K562 (cell line): ENCODE results near the gene TBC1D10A. TPM values are rescaled to one million over a fixed set of nuclear protein-coding genes. Genes with fewer than 3 reads are reported as not detected.

Experiments
- ATAC-seq: fragments of 200-7000 bp; cut with Tn5 transposase; 3 replicates; pipeline ENCODE4 v1.9.1; 2020; ENCODE audit warnings: moderate library complexity
- BruUV-seq: library from RNA; stranded (reverse); fragments of 400-500 nt; replicated peaks from 2 replicates; lab custom pipeline; 2021; lab: Mats Ljungman, UMichigan
- CTCF ChIA-PET: fragments of 300-600 bp; formaldehyde crosslinking; extraction: SDS; loops from one replicate; lab custom pipeline; 2021; ENCODE audit warnings: low intra/inter-chr PET ratio; lab: Yijun Ruan, JAX
- POLR2A ChIA-PET: fragments of 300-600, 350-650 bp; sonication (Branson Sonifier 250); formaldehyde crosslinking; extraction: SDS; loops from one replicate; lab custom pipeline; 2021; ENCODE audit warnings: antibody characterized with exemption, inconsistent platforms; lab: Yijun Ruan, JAX
- DNase-seq, 4 experiments: peaks; one replicate each; pipeline versions ENCODE4 v3.0.0 to v3.0.0-alpha.2; 2011 to 2018; ENCODE audit warnings: low spot score in 3 of 4, mixed read lengths in 3 of 4; ENCODE audit errors: extremely low read depth in 1 of 4
- FAIRE-seq: peaks from 2 replicates; lab custom pipeline; 2011; peaks lifted over from hg19 to GRCh38; lab: Jason Lieb, UNC
- H2AFZ ChIP-seq: 2 replicates; pipeline ENCODE4 v1.6.0; 2011; ENCODE audit warnings: low read depth, low read length, control low read depth, inconsistent platforms
- H3K27ac ChIP-seq: fragments of 200-600 bp; 3 replicates; pipeline ENCODE4 v1.8.0; 2011; ENCODE audit warnings: low read depth, mild to moderate bottlenecking, control low read depth, inconsistent platforms, low read length, moderate library complexity, mixed read lengths; ENCODE audit errors: extremely low read depth
- H3K27me3 ChIP-seq, 2 experiments: fragments of 300-600 bp in 1 of 2; 2 replicates in 1 of 2; 3 replicates in 1 of 2; pipeline versions ENCODE4 v1.6.0 to v1.8.0; 2011; ENCODE audit warnings: inconsistent platforms in 2 of 2, low read length in 2 of 2, mild to moderate bottlenecking in 1 of 2, mixed read lengths in 1 of 2, moderate library complexity in 1 of 2; ENCODE audit not compliant: control insufficient read depth in 2 of 2, insufficient read depth in 2 of 2
- H3K36me3 ChIP-seq: fragments of 300-600 bp; 3 replicates; pipeline ENCODE4 v1.8.0; 2011; ENCODE audit warnings: mild to moderate bottlenecking, low read length, inconsistent platforms; ENCODE audit not compliant: control insufficient read depth, insufficient read depth
- H3K4me1 ChIP-seq, 2 experiments: fragments of 200-600 bp in 1 of 2; replicated peaks in 1 of 2; 2 replicates in 1 of 2; 3 replicates in 1 of 2; pipeline versions ENCODE4 v1.5.1 to v1.8.0; 2011; ENCODE audit warnings: inconsistent platforms in 2 of 2, low read length in 2 of 2, mild to moderate bottlenecking in 1 of 2, mixed read lengths in 1 of 2, moderate library complexity in 1 of 2; ENCODE audit not compliant: control insufficient read depth in 2 of 2, insufficient read depth in 2 of 2
- H3K4me2 ChIP-seq: 2 replicates; pipeline ENCODE4 v1.6.1; 2011; ENCODE audit warnings: low read length, control low read depth, inconsistent platforms, mixed read lengths; ENCODE audit not compliant: insufficient read depth
- H3K4me3 ChIP-seq: fragments of 200-600 bp; sonication (generic), shearing (Covaris generic); 2 replicates; pipeline ENCODE4 v1.5.1; 2016; ENCODE audit warnings: control low read depth, inconsistent platforms
- H3K79me2 ChIP-seq: fragments of 200-600 bp; 3 replicates; pipeline ENCODE4 v1.8.0; 2011; ENCODE audit warnings: low read length, inconsistent platforms; ENCODE audit not compliant: control insufficient read depth, insufficient read depth
- H3K9ac ChIP-seq, 2 experiments: 2 replicates each; pipeline versions ENCODE4 v1.6.0 to v1.6.1; 2011; ENCODE audit warnings: low read depth in 2 of 2, low read length in 2 of 2, control low read depth in 1 of 2, inconsistent platforms in 1 of 2, mild to moderate bottlenecking in 1 of 2, mixed read lengths in 1 of 2; ENCODE audit not compliant: insufficient read depth in 1 of 2
- H3K9me1 ChIP-seq: one replicate; pipeline ENCODE4 v1.6.0; 2011; ENCODE audit warnings: inconsistent platforms, mild to moderate bottlenecking, low read length, moderate library complexity; ENCODE audit not compliant: control insufficient read depth, insufficient read depth
- H3K9me3 ChIP-seq: replicated peaks from 2 replicates; pipeline ENCODE4 v1.5.1; 2011; ENCODE audit warnings: low read depth, low read length, inconsistent platforms; ENCODE audit not compliant: control insufficient read depth, insufficient read depth
- H4K20me1 ChIP-seq: replicated peaks from 2 replicates; pipeline ENCODE4 v1.6.1; 2011; ENCODE audit warnings: low read length, inconsistent platforms, mixed read lengths; ENCODE audit not compliant: control insufficient read depth, insufficient read depth
- ARHGAP35 ChIP-seq: fragments of 450-650 bp; IDR thresholded peaks from 2 replicates; pipeline ENCODE4 v1.6.1; 2018; ENCODE audit not compliant: partially characterized antibody
- CTCF ChIP-seq, 3 experiments: IDR thresholded peaks in 2 of 3; conservative IDR thresholded peaks in 1 of 3; 2 replicates each; pipeline ENCODE4 v1.5.1; 2011 to 2012; ENCODE audit warnings: low read length in 3 of 3, mild to moderate bottlenecking in 3 of 3, control low read depth in 2 of 3, improper control_type of control experiment in 1 of 3, inconsistent platforms in 1 of 3, low read depth in 1 of 3, mixed read lengths in 1 of 3, moderate library complexity in 1 of 3; ENCODE audit not compliant: insufficient read depth in 2 of 3
- ETS1 ChIP-seq: conservative IDR thresholded peaks from 2 replicates; pipeline ENCODE4 v1.6.1; 2011; ENCODE audit warnings: low read depth, mild to moderate bottlenecking, low read length; ENCODE audit not compliant: control insufficient read depth
- HMG20B ChIP-seq: fragments of 250-450 bp; sonication (Bioruptor Pico); IDR thresholded peaks from 2 replicates; pipeline ENCODE4 v1.5.0; 2021; ENCODE audit warnings: mild to moderate bottlenecking
- MBD1 ChIP-seq: fragments of 250-450 bp; sonication (Bioruptor Pico); IDR thresholded peaks from 2 replicates; pipeline ENCODE4 v1.8.0; 2022; ENCODE audit warnings: inconsistent platforms
- TGIF2 ChIP-seq: sonication (generic); formaldehyde crosslinking; IDR thresholded peaks from 2 replicates; pipeline ENCODE4 v1.8.1; 2022; ENCODE audit warnings: mild to moderate bottlenecking, missing genetic modification reagents, moderate library complexity
- WGBS: fragments of 100-300 bp; shearing (Covaris generic); methylation state at CpG from one replicate; pipeline ENCODE4 v1.1.6; 2016; ENCODE audit warnings: low coverage, mixed read lengths; ENCODE audit not compliant: insufficient coverage; ENCODE audit errors: missing lambda C conversion rate; 5-methylcytosine and 5-hydroxymethylcytosine counted together
- in situ Hi-C: fragments of 300-500 bp; cut with MboI; formaldehyde crosslinking; loops from 4 replicates; pipeline ENCODE4 v1.15.0; 2018; ENCODE audit warnings: inconsistent platforms, mixed read lengths
- intact Hi-C: fragments of 100-400 bp; cut with micrococcal nuclease; formaldehyde crosslinking; loops from 2 replicates; pipeline ENCODE4 v1.14.2; 2022
- polyA plus RNA-seq, 8 experiments: library from polyadenylated mRNA; depleted of rRNA in 4 of 8; stranded (reverse) in 5 of 8; unstranded in 3 of 8; fragments of >200 nt; fragmentation: Nextera tagmentation in 2 of 8; fragmentation: Illumina TruSeq in 1 of 8; extraction: Ambion mirVana in 2 of 8; extraction: Trizol in 1 of 8; gene quantifications; 2 replicates each; pipeline versions ENCODE4 v1.2.1 to v1.2.3, GENCODE V29; 2011 to 2014; ENCODE audit warnings: inconsistent platforms in 1 of 8, missing spikeins in 1 of 8
- total RNA-seq, 7 experiments: library from RNA; depleted of rRNA in 6 of 7; stranded (reverse); fragments of >200 nt in 6 of 7; fragmentation: Illumina TruSeq in 2 of 7; extraction: Trizol in 2 of 7; gene quantifications; 2 replicates each; pipeline versions ENCODE4 v1.2.1 to v1.2.3, GENCODE V29; 2011 to 2021; ENCODE audit warnings: low replicate concordance in 1 of 7

Gene TBC1D10A
- total and polyA plus RNA-seq, 9 of the 15 experiments (the other 6 are each of a cell fraction or from before 2014, with no cell fraction given): 0.13 to 10.4 (median 4.6) TPM

- in situ Hi-C loops (no loop called here), intact Hi-C loops (loop anchor here (2.0 kb wide), 1 partner anchor 37 kb away; the partner anchor contains the start of gene CASTOR1)
- Histone ChIP-seq H3K9ac (peak overlapping the region; percentile 44 to 91; a peak in 3 of 4 replicates), H4K20me1 (no peaks in the 10 kb centered on the region), H3K4me3 (peak overlapping the region; percentile 69), H3K27me3 (no peaks in the 10 kb centered on the region)
- no peak for ATAC-seq
- POLR2A ChIA-PET: interaction anchor here (0.6 kb wide), 2 partner anchors 31 to 186 kb away, joined by 3 read pairs; partner anchors contain the start of genes CCDC157 and SF3A1
- TF ChIP-seq MBD1 (CRISPR knock-in tag) (no peak), CTCF (IDR thresholded peaks at IDR 0.05 in 2 of 3, conservative IDR thresholded peaks at IDR 0.05 in 1 of 3; ENCODE audit: insufficient read depth in 2 of 3, low read depth in 1 of 3, low read length in 3 of 3) (no peak), ETS1 (no peak), TGIF2 (CRISPR knock-in tag) (no peak), ARHGAP35 (no peak), HMG20B (CRISPR knock-in tag) (no peak)
- TF ChIP-seq, all 486 proteins: peak for 0
- Histone ChIP-seq H3K36me3 (peaks cover 12% of the 10 kb centered on the region; the same call in 1 of the 3 replicates), H3K9me3 (no peaks in the 10 kb centered on the region), H2AFZ (no peak overlapping the region), H3K9me1 (no peaks in the 10 kb centered on the region), H3K4me2 (peak overlapping the region; percentile 66), H3K4me1 (peaks cover 24 to 28% of the 10 kb centered on the region in 2 experiments; a peak in 4 of 5 replicates), H3K79me2 (peaks cover 11% of the 10 kb centered on the region), H3K27ac (0 out of 3 replicates have a peak overlapping the region, but pooled peaks have one; percentile 33)
- DNase-seq: no peak
- no TSS peak for BruUV-seq
- CTCF ChIA-PET: interaction anchor here (0.6 kb wide), 1 partner anchor 65 kb away, joined by 3 read pairs; no protein-coding TSS in a partner anchor
- no peak for FAIRE-seq
- 58% methylated on average over 9 of the region's 14 CpGs for WGBS
Observed at GRCh38 chr22:30325724-30326254, 952 bp downstream of the TBC1D10A start.
